Upper lobe of right lung (tissue), 1 donor: ENCODE results near the gene GTF2IRD1. TPM values are rescaled to one million over a fixed set of nuclear protein-coding genes. Genes with fewer than 3 reads are reported as not detected.

Experiments used
- ATAC-seq: fragments of 200-7000 bp; cut with Tn5 transposase; one replicate; pipeline ENCODE4 v1.9.1; 2020; ENCODE audit warnings: mild to moderate bottlenecking, moderate library complexity
- DNase-seq: peaks from one replicate; pipeline ENCODE4 v3.0.0-alpha.2; 2020
- H3K27ac ChIP-seq: fragments of 200-600 bp; one replicate; pipeline ENCODE4 v1.8.0; 2022
- H3K27me3 ChIP-seq: fragments of 200-600 bp; one replicate; pipeline ENCODE4 v1.8.0; 2022; ENCODE audit warnings: mild to moderate bottlenecking
- H3K36me3 ChIP-seq: fragments of 200-600 bp; one replicate; pipeline ENCODE4 v1.8.0; 2022
- H3K4me1 ChIP-seq: fragments of 200-600 bp; one replicate; pipeline ENCODE4 v1.8.0; 2022
- H3K4me3 ChIP-seq: fragments of 200-600 bp; one replicate; pipeline ENCODE4 v1.8.0; 2022; ENCODE audit warnings: mild to moderate bottlenecking
- H3K9me3 ChIP-seq: fragments of 200-600 bp; one replicate; pipeline ENCODE4 v1.8.0; 2022
- CTCF ChIP-seq: fragments of 200-600 bp; IDR thresholded peaks from one replicate; pipeline ENCODE4 v1.8.0; 2022; ENCODE audit warnings: antibody characterized with exemption
- intact Hi-C: fragments of 100-400 bp; cut with DNase I; formaldehyde crosslinking; loops from one replicate; pipeline ENCODE4 v1.11.0; 2022
- total RNA-seq: library from RNA; stranded (reverse); fragmentation: NEBNext Ultra II Directional; extraction: Animal tissue kit (Norgen Biotek cat#: 25700); gene quantifications from one replicate; pipeline ENCODE4 v1.2.1, GENCODE V29; 2021
- donor health status: DM: no; HTN: yes; CAD: no; lungs with severe emphysema.

The GTF2IRD1 gene
- total RNA-seq, 1 donor from 2014 or later, result 30.5 TPM

- Histone ChIP-seq H3K4me1 (peaks cover 69% of the 10 kb centered on the region), H3K36me3 (no peaks in the 10 kb centered on the region), H3K27ac (peak overlapping the region; percentile 97), H3K4me3 (no peak overlapping the region), H3K27me3 (no peaks in the 10 kb centered on the region), H3K9me3 (no peaks in the 10 kb centered on the region)
- TF ChIP-seq CTCF, result no peak
- DNase-seq (peak; percentile 91), ATAC-seq (peak; percentile 56)
- intact Hi-C loops, result no loop called here
Measured at GRCh38 chr7:74479066-74479781, 25.5 kb downstream of the GTF2IRD1 start.

- peak; percentile 89 for DNase-seq
- H3K27me3 ChIP-seq, result no peaks in the 10 kb centered on the region
- ATAC-seq, result peak; percentile 36
- H3K36me3 ChIP-seq, result no peaks in the 10 kb centered on the region
- no peaks in the 10 kb centered on the region for H3K9me3 ChIP-seq
- intact Hi-C loops, result no loop called here
- peak overlapping the region; percentile 97 for H3K27ac ChIP-seq
- H3K4me3 ChIP-seq, result peak overlapping the region; percentile 59
- H3K4me1 ChIP-seq, result peaks cover 69% of the 10 kb centered on the region
- no peak for TF ChIP-seq CTCF
Measured at GRCh38 chr7:74479961-74480829, 26.5 kb downstream of the GTF2IRD1 start.

- peaks cover 69% of the 10 kb centered on the region for H3K4me1 ChIP-seq
- intact Hi-C loops, result no loop called here
- ATAC-seq (peak; percentile 9), DNase-seq (peak; percentile 89)
- TF ChIP-seq CTCF, result no peak
- H3K9me3 ChIP-seq, result no peaks in the 10 kb centered on the region
- H3K4me3 ChIP-seq, result peak overlapping the region; percentile 59
- H3K36me3 ChIP-seq, result no peaks in the 10 kb centered on the region
- H3K27me3 ChIP-seq, result no peaks in the 10 kb centered on the region
- peak overlapping the region; percentile 97 for H3K27ac ChIP-seq
Measured at GRCh38 chr7:74480861-74481417, 27.2 kb downstream of the GTF2IRD1 start.

- DNase-seq (no peak), ATAC-seq (no peak)
- Histone ChIP-seq H3K27ac (peak overlapping the region; percentile 97), H3K9me3 (no peaks in the 10 kb centered on the region), H3K36me3 (no peaks in the 10 kb centered on the region), H3K4me1 (peaks cover 67% of the 10 kb centered on the region), H3K4me3 (peak overlapping the region; percentile 59), H3K27me3 (no peaks in the 10 kb centered on the region)
- intact Hi-C loops, result no loop called here
- TF ChIP-seq CTCF, result no peak
Measured at GRCh38 chr7:74481458-74482196, 27.9 kb downstream of the GTF2IRD1 start.

GRCh38 chr7:74482197-74482467, 28.4 kb downstream of the GTF2IRD1 start:
- Histone ChIP-seq H3K9me3 (no peaks in the 10 kb centered on the region), H3K4me3 (no peak overlapping the region), H3K36me3 (no peaks in the 10 kb centered on the region), H3K27me3 (no peaks in the 10 kb centered on the region), H3K4me1 (peaks cover 62% of the 10 kb centered on the region), H3K27ac (peak overlapping the region; percentile 68)
- no peak for ATAC-seq
- DNase-seq, result no peak
- intact Hi-C loops, result no loop called here
- TF ChIP-seq CTCF, result no peak
